HEK293 (cell line): ENCODE results near the gene DKKL1.
A peak's percentile ranks its signal among the peaks of the same experiment; 100 is the strongest.

Source experiments
- CTCF ChIA-PET: fragments of 350-600 bp; formaldehyde crosslinking; extraction: SDS; loops from one replicate; lab custom pipeline; 2021; ENCODE audit warnings: antibody characterized with exemption; lab: Yijun Ruan, JAX
- POLR2A ChIA-PET: fragments of 300-600 bp; formaldehyde crosslinking; extraction: SDS; loops from one replicate; lab custom pipeline; 2020; ENCODE audit warnings: antibody characterized with exemption, inconsistent platforms; lab: Yijun Ruan, JAX
- H3K27ac ChIP-seq: fragments of 200-500 bp; sonication (Bioruptor generic); 2 replicates; pipeline ENCODE4 v1.5.1; 2014; ENCODE audit warnings: low read depth, low read length, control low read depth, inconsistent platforms; ENCODE audit errors: extremely low read depth
- H3K36me3 ChIP-seq, 2 experiments: fragments of 200-500 bp in 1 of 2; sonication (Bioruptor generic) in 1 of 2; 1 replicate in 1 of 2; 2 replicates in 1 of 2; pipeline ENCODE4 v1.5.1; 2014 to 2017; ENCODE audit warnings: inconsistent platforms in 2 of 2, low read length in 2 of 2; ENCODE audit not compliant: control insufficient read depth in 2 of 2, insufficient read depth in 1 of 2
- H3K4me1 ChIP-seq: fragments of 200-500 bp; sonication (Bioruptor generic); 2 replicates; pipeline ENCODE4 v1.5.1; 2014; ENCODE audit warnings: mild to moderate bottlenecking, low read length, inconsistent platforms; ENCODE audit not compliant: control insufficient read depth, insufficient read depth
- H3K4me3 ChIP-seq: 2 replicates; pipeline ENCODE4 v1.5.1; 2011; ENCODE audit warnings: low read depth, mild to moderate bottlenecking, control low read depth, low read length, moderate library complexity
- H3K9me3 ChIP-seq: fragments of 200-500 bp; sonication (Bioruptor generic); 2 replicates; pipeline ENCODE4 v1.5.1; 2014; ENCODE audit warnings: low read depth, low read length, inconsistent platforms; ENCODE audit not compliant: control insufficient read depth, insufficient read depth
- KLF16 ChIP-seq: fragments of 450-650 bp; formaldehyde crosslinking; IDR thresholded peaks from 2 replicates; pipeline ENCODE4 v1.5.1; 2017; ENCODE audit warnings: missing biosample characterization, missing genetic modification characterization
- MYNN ChIP-seq: fragments of 450-650 bp; formaldehyde crosslinking; IDR thresholded peaks from 2 replicates; pipeline ENCODE4 v1.5.1; 2016; ENCODE audit warnings: missing biosample characterization, missing genetic modification characterization, borderline replicate concordance
- SP3 ChIP-seq: fragments of 450-650 bp; formaldehyde crosslinking; IDR thresholded peaks from 2 replicates; pipeline ENCODE4 v1.5.1; 2016; ENCODE audit warnings: missing biosample characterization, missing genetic modification characterization
- TRIM28 ChIP-seq: IDR thresholded peaks from 2 replicates; pipeline ENCODE4 v1.6.1; 2011; ENCODE audit warnings: low read length, control low read depth, borderline replicate concordance
- ZNF174 ChIP-seq: fragments of 450-650 bp; formaldehyde crosslinking; IDR thresholded peaks from 2 replicates; pipeline ENCODE4 v1.5.0; 2017; ENCODE audit warnings: missing biosample characterization, mild to moderate bottlenecking, missing genetic modification characterization
- ZNF175 ChIP-seq: fragments of 450-650 bp; formaldehyde crosslinking; IDR thresholded peaks from 2 replicates; pipeline ENCODE4 v1.5.1; 2016; ENCODE audit warnings: missing biosample characterization, missing genetic modification characterization
- ZNF184 ChIP-seq: fragments of 450-650 bp; IDR thresholded peaks from 2 replicates; pipeline ENCODE4 v1.5.1; 2018; ENCODE audit warnings: missing biosample characterization, mild to moderate bottlenecking, missing genetic modification characterization
- ZNF350 ChIP-seq: fragments of 450-650 bp; formaldehyde crosslinking; IDR thresholded peaks from 2 replicates; pipeline ENCODE4 v1.5.0; 2017; ENCODE audit warnings: missing biosample characterization, mild to moderate bottlenecking, missing genetic modification characterization
- ZNF394 ChIP-seq: fragments of 450-650 bp; formaldehyde crosslinking; IDR thresholded peaks from 2 replicates; pipeline ENCODE4 v1.5.1; 2016; ENCODE audit warnings: missing biosample characterization, missing genetic modification characterization, mild to moderate bottlenecking, moderate library complexity, borderline replicate concordance
- ZNF560 ChIP-seq: fragments of 450-650 bp; formaldehyde crosslinking; IDR thresholded peaks from 2 replicates; pipeline ENCODE4 v1.5.1; 2017; ENCODE audit warnings: missing biosample characterization, missing genetic modification characterization, borderline replicate concordance
- ZNF585B ChIP-seq: fragments of 450-650 bp; formaldehyde crosslinking; IDR thresholded peaks from 2 replicates; pipeline ENCODE4 v1.5.1; 2016; ENCODE audit warnings: missing biosample characterization, missing genetic modification characterization
- ZNF776 ChIP-seq: fragments of 450-650 bp; formaldehyde crosslinking; IDR thresholded peaks from 2 replicates; pipeline ENCODE4 v1.5.0; 2017; ENCODE audit warnings: missing biosample characterization, missing genetic modification characterization, borderline replicate concordance
- ZNF843 ChIP-seq: fragments of 450-650 bp; formaldehyde crosslinking; IDR thresholded peaks from 2 replicates; pipeline ENCODE4 v1.5.1; 2016; ENCODE audit warnings: missing biosample characterization, missing genetic modification characterization
- TF ChIP-seq, protein P1 (sequence below): fragments of 450-650 bp; formaldehyde crosslinking; IDR thresholded peaks from 2 replicates; pipeline ENCODE4 v1.5.1; 2016; ENCODE audit warnings: missing biosample characterization, missing genetic modification characterization
- TF ChIP-seq, protein P2 (sequence below): fragments of 450-650 bp; formaldehyde crosslinking; IDR thresholded peaks from 2 replicates; pipeline ENCODE4 v1.5.1; 2016; ENCODE audit warnings: missing biosample characterization, missing genetic modification characterization, borderline replicate concordance
- TF ChIP-seq, protein P3 (sequence below): fragments of 450-650 bp; formaldehyde crosslinking; IDR thresholded peaks from 2 replicates; pipeline ENCODE4 v1.5.1; 2016; ENCODE audit warnings: missing biosample characterization, missing genetic modification characterization
- TF ChIP-seq, protein P4 (sequence below): fragments of 450-650 bp; formaldehyde crosslinking; conservative IDR thresholded peaks from 2 replicates; pipeline ENCODE4 v1.5.1; 2016; ENCODE audit warnings: low read depth, missing biosample characterization, missing genetic modification characterization

Gene DKKL1

DNA sequence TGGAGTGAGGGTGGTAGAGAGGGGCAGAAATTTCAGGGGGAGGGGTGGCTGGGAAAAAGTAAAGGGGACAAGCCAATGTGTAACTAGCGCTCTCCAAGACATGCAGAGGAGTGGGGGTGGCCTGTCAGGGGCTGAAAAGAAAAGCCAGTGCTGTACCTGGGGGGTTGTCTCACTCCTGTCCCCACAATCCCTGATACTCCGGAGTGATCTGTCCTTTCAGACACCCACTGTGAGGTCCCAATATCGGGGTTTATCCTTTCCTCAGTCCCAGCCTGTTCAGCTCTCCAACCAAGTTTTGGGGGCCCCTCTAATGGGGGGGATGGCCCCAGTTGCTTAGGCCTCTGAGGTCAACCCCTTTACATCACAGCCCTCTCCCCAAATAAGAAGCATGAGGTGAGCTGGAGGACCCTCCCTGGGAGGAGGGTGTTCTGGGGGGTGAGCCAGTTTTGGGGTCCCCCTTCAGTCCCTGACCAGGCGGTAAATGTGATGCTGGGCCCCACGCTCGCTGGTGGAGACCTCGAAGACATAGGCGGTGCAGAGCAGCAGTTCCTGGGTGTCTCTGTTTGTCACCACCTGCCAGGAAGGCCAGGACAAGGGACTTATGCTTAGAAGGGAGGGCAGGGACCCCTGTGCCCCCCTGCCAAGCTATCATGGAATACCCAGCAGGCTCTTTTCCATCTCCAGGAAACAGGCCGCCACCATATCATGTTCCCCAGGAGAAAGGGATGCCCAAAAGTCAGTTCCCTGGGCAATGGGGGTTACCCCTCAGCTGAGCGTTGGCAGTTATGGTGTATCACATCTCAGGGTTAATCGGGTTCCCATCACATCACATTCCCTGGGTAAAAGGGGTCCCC lies 22.6 kb upstream of the DKKL1 start:
- TF ChIP-seq, protein P1, sequence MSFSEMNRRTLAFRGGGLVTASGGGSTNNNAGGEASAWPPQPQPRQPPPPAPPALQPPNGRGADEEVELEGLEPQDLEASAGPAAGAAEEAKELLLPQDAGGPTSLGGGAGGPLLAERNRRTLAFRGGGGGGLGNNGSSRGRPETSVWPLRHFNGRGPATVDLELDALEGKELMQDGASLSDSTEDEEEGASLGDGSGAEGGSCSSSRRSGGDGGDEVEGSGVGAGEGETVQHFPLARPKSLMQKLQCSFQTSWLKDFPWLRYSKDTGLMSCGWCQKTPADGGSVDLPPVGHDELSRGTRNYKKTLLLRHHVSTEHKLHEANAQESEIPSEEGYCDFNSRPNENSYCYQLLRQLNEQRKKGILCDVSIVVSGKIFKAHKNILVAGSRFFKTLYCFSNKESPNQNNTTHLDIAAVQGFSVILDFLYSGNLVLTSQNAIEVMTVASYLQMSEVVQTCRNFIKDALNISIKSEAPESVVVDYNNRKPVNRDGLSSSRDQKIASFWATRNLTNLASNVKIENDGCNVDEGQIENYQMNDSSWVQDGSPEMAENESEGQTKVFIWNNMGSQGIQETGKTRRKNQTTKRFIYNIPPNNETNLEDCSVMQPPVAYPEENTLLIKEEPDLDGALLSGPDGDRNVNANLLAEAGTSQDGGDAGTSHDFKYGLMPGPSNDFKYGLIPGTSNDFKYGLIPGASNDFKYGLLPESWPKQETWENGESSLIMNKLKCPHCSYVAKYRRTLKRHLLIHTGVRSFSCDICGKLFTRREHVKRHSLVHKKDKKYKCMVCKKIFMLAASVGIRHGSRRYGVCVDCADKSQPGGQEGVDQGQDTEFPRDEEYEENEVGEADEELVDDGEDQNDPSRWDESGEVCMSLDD (tag by site-specific recombination), result peak; percentile 50; the same call in 1 of the 2 replicates
- no peak for TF ChIP-seq ZNF174 (tag by site-specific recombination)
- Histone ChIP-seq H3K27ac (peak overlapping the region; percentile 29; the same call in 1 of the 2 replicates), H3K4me1 (peaks cover 7% of the 10 kb centered on the region; the same call in 1 of the 2 replicates), H3K4me3 (no peak overlapping the region), H3K9me3 (no peaks in the 10 kb centered on the region), H3K36me3 (peaks cover 19 to 49% of the 10 kb centered on the region in 2 experiments)
- ChIA-PET CTCF (interaction anchor here (1.4 to 1.8 kb wide), 2 partner anchors 13 to 40 kb away, joined by 6 to 7 read pairs; no protein-coding TSS in a partner anchor), POLR2A (interaction anchor here (1.1 kb wide), 1 partner anchor 26 kb away, joined by 6 read pairs; no protein-coding TSS in a partner anchor)

DNA sequence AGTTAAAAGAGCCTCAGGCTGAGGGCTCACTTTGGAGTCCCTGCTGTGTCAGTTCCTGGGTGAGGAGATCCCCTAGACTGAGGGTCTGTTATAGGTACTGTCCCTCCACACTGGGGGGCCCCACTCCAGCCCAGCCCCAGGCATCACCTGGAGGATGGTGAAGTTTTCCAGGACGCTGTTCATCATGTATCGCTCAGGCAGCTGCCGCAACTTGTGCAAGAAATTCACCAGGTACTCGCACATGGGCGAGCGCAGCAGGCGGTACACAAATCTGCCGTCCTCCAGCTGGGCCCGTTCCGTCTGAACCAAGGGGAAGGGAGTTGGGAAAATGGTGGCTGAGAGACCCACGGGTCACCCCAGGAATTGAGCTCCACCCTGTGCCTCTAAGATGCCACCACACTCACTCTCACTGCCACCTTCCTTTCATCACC lies 21.4 kb upstream of the DKKL1 start:
- CTCF ChIA-PET, result interaction anchor here (1.5 to 1.8 kb wide), 2 partner anchors 14 to 41 kb away, joined by 4 to 7 read pairs; no protein-coding TSS in a partner anchor
- no peak for TF ChIP-seq ZNF394 (tag by site-specific recombination)
- no peak for TF ChIP-seq ZNF776 (tag by site-specific recombination)
- TF ChIP-seq ZNF175 (tag by site-specific recombination), result no peak
- no peak for TF ChIP-seq ZNF585B (tag by site-specific recombination)
- TF ChIP-seq ZNF350 (tag by site-specific recombination), result no peak
- TF ChIP-seq ZNF184 (tag by site-specific recombination), result no peak
- TF ChIP-seq, protein P2, sequence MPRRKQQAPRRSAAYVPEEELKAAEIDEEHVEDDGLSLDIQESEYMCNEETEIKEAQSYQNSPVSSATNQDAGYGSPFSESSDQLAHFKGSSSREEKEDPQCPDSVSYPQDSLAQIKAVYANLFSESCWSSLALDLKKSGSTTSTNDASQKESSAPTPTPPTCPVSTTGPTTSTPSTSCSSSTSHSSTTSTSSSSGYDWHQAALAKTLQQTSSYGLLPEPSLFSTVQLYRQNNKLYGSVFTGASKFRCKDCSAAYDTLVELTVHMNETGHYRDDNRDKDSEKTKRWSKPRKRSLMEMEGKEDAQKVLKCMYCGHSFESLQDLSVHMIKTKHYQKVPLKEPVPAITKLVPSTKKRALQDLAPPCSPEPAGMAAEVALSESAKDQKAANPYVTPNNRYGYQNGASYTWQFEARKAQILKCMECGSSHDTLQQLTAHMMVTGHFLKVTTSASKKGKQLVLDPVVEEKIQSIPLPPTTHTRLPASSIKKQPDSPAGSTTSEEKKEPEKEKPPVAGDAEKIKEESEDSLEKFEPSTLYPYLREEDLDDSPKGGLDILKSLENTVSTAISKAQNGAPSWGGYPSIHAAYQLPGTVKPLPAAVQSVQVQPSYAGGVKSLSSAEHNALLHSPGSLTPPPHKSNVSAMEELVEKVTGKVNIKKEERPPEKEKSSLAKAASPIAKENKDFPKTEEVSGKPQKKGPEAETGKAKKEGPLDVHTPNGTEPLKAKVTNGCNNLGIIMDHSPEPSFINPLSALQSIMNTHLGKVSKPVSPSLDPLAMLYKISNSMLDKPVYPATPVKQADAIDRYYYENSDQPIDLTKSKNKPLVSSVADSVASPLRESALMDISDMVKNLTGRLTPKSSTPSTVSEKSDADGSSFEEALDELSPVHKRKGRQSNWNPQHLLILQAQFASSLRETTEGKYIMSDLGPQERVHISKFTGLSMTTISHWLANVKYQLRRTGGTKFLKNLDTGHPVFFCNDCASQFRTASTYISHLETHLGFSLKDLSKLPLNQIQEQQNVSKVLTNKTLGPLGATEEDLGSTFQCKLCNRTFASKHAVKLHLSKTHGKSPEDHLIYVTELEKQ (tag by site-specific recombination), result no peak
- no peak for TF ChIP-seq TRIM28
- no peak for TF ChIP-seq KLF16 (tag by site-specific recombination)
- TF ChIP-seq, protein P3, sequence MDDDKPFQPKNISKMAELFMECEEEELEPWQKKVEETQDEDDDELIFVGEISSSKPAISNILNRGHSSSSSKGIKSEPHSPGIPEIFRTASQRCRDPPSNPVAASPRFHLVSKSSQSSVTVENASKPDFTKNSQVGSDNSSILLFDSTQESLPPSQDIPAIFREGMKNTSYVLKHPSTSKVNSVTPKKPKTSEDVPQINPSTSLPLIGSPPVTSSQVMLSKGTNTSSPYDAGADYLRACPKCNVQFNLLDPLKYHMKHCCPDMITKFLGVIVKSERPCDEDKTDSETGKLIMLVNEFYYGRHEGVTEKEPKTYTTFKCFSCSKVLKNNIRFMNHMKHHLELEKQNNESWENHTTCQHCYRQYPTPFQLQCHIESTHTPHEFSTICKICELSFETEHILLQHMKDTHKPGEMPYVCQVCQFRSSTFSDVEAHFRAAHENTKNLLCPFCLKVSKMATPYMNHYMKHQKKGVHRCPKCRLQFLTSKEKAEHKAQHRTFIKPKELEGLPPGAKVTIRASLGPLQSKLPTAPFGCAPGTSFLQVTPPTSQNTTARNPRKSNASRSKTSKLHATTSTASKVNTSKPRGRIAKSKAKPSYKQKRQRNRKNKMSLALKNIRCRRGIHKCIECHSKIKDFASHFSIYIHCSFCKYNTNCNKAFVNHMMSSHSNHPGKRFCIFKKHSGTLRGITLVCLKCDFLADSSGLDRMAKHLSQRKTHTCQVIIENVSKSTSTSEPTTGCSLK, result no peak
- no peak for TF ChIP-seq ZNF843 (tag by site-specific recombination)
- no peak for TF ChIP-seq MYNN (tag by site-specific recombination)
- TF ChIP-seq, protein P4, sequence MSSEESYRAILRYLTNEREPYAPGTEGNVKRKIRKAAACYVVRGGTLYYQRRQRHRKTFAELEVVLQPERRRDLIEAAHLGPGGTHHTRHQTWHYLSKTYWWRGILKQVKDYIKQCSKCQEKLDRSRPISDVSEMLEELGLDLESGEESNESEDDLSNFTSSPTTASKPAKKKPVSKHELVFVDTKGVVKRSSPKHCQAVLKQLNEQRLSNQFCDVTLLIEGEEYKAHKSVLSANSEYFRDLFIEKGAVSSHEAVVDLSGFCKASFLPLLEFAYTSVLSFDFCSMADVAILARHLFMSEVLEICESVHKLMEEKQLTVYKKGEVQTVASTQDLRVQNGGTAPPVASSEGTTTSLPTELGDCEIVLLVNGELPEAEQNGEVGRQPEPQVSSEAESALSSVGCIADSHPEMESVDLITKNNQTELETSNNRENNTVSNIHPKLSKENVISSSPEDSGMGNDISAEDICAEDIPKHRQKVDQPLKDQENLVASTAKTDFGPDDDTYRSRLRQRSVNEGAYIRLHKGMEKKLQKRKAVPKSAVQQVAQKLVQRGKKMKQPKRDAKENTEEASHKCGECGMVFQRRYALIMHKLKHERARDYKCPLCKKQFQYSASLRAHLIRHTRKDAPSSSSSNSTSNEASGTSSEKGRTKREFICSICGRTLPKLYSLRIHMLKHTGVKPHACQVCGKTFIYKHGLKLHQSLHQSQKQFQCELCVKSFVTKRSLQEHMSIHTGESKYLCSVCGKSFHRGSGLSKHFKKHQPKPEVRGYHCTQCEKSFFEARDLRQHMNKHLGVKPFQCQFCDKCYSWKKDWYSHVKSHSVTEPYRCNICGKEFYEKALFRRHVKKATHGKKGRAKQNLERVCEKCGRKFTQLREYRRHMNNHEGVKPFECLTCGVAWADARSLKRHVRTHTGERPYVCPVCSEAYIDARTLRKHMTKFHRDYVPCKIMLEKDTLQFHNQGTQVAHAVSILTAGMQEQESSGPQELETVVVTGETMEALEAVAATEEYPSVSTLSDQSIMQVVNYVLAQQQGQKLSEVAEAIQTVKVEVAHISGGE (tag by site-specific recombination), result no peak
- TF ChIP-seq SP3 (tag by site-specific recombination), result no peak
- no peak for TF ChIP-seq ZNF560
- Histone ChIP-seq H3K9me3 (no peaks in the 10 kb centered on the region), H3K27ac (no peak overlapping the region), H3K4me3 (no peak overlapping the region), H3K4me1 (peaks cover 7% of the 10 kb centered on the region; the same call in 1 of the 2 replicates), H3K36me3 (peaks cover 26 to 61% of the 10 kb centered on the region in 2 experiments)
- POLR2A ChIA-PET, result no interaction called here
